Body of pancreas (tissue), 4 donors: Measurements from ENCODE around the gene ZNF541. TPM values are rescaled to one million over a fixed set of nuclear protein-coding genes. Genes with fewer than 3 reads are reported as not detected.

Source experiments
- ATAC-seq: fragments of 150-250 bp; one replicate; pipeline ENCODE4 v1.9.1; 2016
- DNase-seq, 4 donors: peaks; one replicate each; pipeline ENCODE4 v3.0.0-alpha.2; 2019
- H3K27ac ChIP-seq, 4 donors: fragments of 200-600 bp; sonication (generic); 1 replicate in 3 of 4; 2 replicates in 1 of 4; pipeline versions ENCODE4 v1.5.1 to v1.6.1; 2016 to 2019; ENCODE audit warnings: mild to moderate bottlenecking in 1 of 4, mixed read lengths in 1 of 4, moderate library complexity in 1 of 4
- H3K27me3 ChIP-seq, 2 donors: fragments of 200-600 bp; sonication (generic); one replicate each; pipeline ENCODE4 v1.6.0; 2016; ENCODE audit warnings: mild to moderate bottlenecking in 1 of 2
- H3K36me3 ChIP-seq, 2 donors: fragments of 200-600 bp; sonication (generic); replicated peaks in 1 of 2; 2 replicates each; pipeline ENCODE4 v1.5.1; 2016; ENCODE audit warnings: low read depth in 2 of 2; ENCODE audit not compliant: insufficient read depth in 1 of 2
- H3K4me1 ChIP-seq: fragments of 200-600 bp; sonication (generic); one replicate; pipeline ENCODE4 v1.6.0; 2016
- H3K4me3 ChIP-seq, 2 donors: fragments of 200-600 bp; sonication (generic); 1 replicate in 1 of 2; 2 replicates in 1 of 2; pipeline ENCODE4 v1.5.1; 2016 to 2019
- H3K9me3 ChIP-seq, 3 donors: fragments of 200-600 bp; sonication (generic); 1 replicate in 2 of 3; 2 replicates in 1 of 3; pipeline ENCODE4 v1.5.1; 2016
- POLR2A ChIP-seq, 3 donors: fragments of 450-650 bp; IDR thresholded peaks; one replicate each; pipeline ENCODE4 v1.6.1; 2016; ENCODE audit warnings: antibody characterized with exemption in 3 of 3, mild to moderate bottlenecking in 2 of 3
- WGBS, 2 donors: methylation state at CpG; one replicate each; pipeline ENCODE4 v1.1.5; 2017; 5-methylcytosine and 5-hydroxymethylcytosine counted together
- intact Hi-C: fragments of 100-400 bp; cut with DNase I; formaldehyde crosslinking; loops from one replicate; pipeline ENCODE4 v1.15.1; 2023
- total RNA-seq, 2 donors: library from RNA; depleted of rRNA; stranded (reverse); fragments of >200 nt; gene quantifications; one replicate each; pipeline ENCODE4 v1.1.0, GENCODE V29; 2016
- TF ChIP-seq, protein P1 (sequence below), 7 experiments: fragments of 450-650 bp in 4 of 7; fragments of 200-600 bp in 3 of 7; sonication (generic) in 3 of 7; IDR thresholded peaks; one replicate each; pipeline ENCODE4 v1.5.1; 2016 to 2019; ENCODE audit warnings: antibody characterized with exemption in 7 of 7

ZNF541 gene
- total RNA-seq, 2 donors from 2014 or later, result under 0.01 TPM; not detected in 1

DNA sequence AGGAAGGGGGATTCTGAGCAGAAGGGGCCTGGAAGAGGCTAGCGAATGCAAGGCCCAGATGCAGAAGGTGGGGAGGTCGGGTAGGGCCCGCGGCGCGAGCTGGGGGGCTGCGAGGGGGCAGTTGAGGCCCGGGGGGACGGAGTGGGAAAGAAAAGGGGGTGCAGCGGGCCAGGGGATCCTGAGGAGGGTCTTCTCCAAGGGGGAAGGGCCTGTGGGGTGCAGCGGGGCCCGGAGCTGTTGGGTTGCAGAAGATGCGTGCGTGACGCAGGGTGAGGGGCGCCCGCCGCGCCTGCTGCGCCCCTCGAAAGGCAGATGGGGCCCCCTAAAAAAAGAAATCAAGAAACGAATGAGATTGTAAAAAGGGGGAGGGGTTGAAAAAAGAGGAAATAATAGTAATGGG, 313 bp downstream of the ZNF541 start:
- no peak for ATAC-seq
- Histone ChIP-seq H3K4me3 (no peak overlapping the region), H3K27me3 (no peaks in the 10 kb centered on the region), H3K4me1 (peaks cover 8% of the 10 kb centered on the region), H3K9me3 (no peaks in the 10 kb centered on the region), H3K27ac (no peak overlapping the region), H3K36me3 (no peaks in the 10 kb centered on the region)
- WGBS, 2 donors, result 64 to 72% methylated on average over 22 of the region's 22 CpGs
- peak in 1 of 4 donors; percentile 11 for DNase-seq
- intact Hi-C loops, result no loop called here
- TF ChIP-seq, protein P1, sequence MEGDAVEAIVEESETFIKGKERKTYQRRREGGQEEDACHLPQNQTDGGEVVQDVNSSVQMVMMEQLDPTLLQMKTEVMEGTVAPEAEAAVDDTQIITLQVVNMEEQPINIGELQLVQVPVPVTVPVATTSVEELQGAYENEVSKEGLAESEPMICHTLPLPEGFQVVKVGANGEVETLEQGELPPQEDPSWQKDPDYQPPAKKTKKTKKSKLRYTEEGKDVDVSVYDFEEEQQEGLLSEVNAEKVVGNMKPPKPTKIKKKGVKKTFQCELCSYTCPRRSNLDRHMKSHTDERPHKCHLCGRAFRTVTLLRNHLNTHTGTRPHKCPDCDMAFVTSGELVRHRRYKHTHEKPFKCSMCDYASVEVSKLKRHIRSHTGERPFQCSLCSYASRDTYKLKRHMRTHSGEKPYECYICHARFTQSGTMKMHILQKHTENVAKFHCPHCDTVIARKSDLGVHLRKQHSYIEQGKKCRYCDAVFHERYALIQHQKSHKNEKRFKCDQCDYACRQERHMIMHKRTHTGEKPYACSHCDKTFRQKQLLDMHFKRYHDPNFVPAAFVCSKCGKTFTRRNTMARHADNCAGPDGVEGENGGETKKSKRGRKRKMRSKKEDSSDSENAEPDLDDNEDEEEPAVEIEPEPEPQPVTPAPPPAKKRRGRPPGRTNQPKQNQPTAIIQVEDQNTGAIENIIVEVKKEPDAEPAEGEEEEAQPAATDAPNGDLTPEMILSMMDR (IDR thresholded peaks at IDR 0.05), result no peak
- TF ChIP-seq POLR2A (IDR thresholded peaks at IDR 0.05), result no peak

- Histone ChIP-seq H3K4me1 (peaks cover 13% of the 10 kb centered on the region), H3K9me3 (no peaks in the 10 kb centered on the region), H3K27ac (no peak overlapping the region), H3K36me3 (no peaks in the 10 kb centered on the region), H3K27me3 (no peaks in the 10 kb centered on the region), H3K4me3 (no peak overlapping the region)
- TF ChIP-seq, protein P1 (IDR thresholded peaks at IDR 0.05), result no peak
- TF ChIP-seq POLR2A (IDR thresholded peaks at IDR 0.05), result no peak
- intact Hi-C loops, result no loop called here
- WGBS, 2 donors, result 82 to 86% methylated on average over 9 of the region's 9 CpGs
- DNase-seq (no peak), ATAC-seq (no peak)
Observed at GRCh38 chr19:47569331-47569730, 3.6 kb downstream of the ZNF541 start.

GRCh38 chr19:47564081-47564480, 8.9 kb downstream of the ZNF541 start:
- WGBS, 2 donors, result 29 to 34% methylated on average over 3 of the region's 3 CpGs
- intact Hi-C loops, result no loop called here
- H3K4me1 ChIP-seq, result peaks cover 16% of the 10 kb centered on the region
- H3K27ac ChIP-seq, result peak overlapping the region; percentile 35 to 50 (median 42)
- TF ChIP-seq, protein P1 (IDR thresholded peaks at IDR 0.05), result no peak
- no peak for TF ChIP-seq POLR2A (IDR thresholded peaks at IDR 0.05)
- no peaks in the 10 kb centered on the region for H3K36me3 ChIP-seq
- ATAC-seq, result peak; percentile 91
- H3K27me3 ChIP-seq, result no peaks in the 10 kb centered on the region
- DNase-seq, result peak; percentile 38 to 70 (median 66)
- H3K4me3 ChIP-seq, result no peak overlapping the region
- H3K9me3 ChIP-seq, result no peaks in the 10 kb centered on the region

GRCh38 chr19:47561440-47562057, 11.4 kb downstream of the ZNF541 start:
- Histone ChIP-seq H3K27me3 (no peaks in the 10 kb centered on the region), H3K36me3 (no peaks in the 10 kb centered on the region), H3K9me3 (no peaks in the 10 kb centered on the region), H3K4me3 (no peak overlapping the region), H3K4me1 (peaks cover 16% of the 10 kb centered on the region), H3K27ac (no peak overlapping the region)
- intact Hi-C loops, result no loop called here
- DNase-seq (no peak), ATAC-seq (no peak)
- 92 to 94% methylated on average over 7 of the region's 7 CpGs for WGBS, 2 donors
- TF ChIP-seq POLR2A (IDR thresholded peaks at IDR 0.05), result no peak
- TF ChIP-seq, protein P1 (IDR thresholded peaks at IDR 0.05), result no peak

GRCh38 chr19:47560999-47561398, 11.9 kb downstream of the ZNF541 start:
- no peak for ATAC-seq

More at GRCh38 chr19:47560999-47561398, 11.9 kb downstream of the ZNF541 start:
- H3K9me3 ChIP-seq, result no peaks in the 10 kb centered on the region
- no peaks in the 10 kb centered on the region for H3K27me3 ChIP-seq
- H3K27ac ChIP-seq, result no peak overlapping the region
- no peak for TF ChIP-seq POLR2A (IDR thresholded peaks at IDR 0.05)
- TF ChIP-seq, protein P1 (IDR thresholded peaks at IDR 0.05), result no peak
- no peaks in the 10 kb centered on the region for H3K36me3 ChIP-seq
- intact Hi-C loops, result no loop called here
- H3K4me3 ChIP-seq, result no peak overlapping the region
- peaks cover 16% of the 10 kb centered on the region for H3K4me1 ChIP-seq
- 87 to 98% methylated on average over 2 of the region's 2 CpGs for WGBS, 2 donors
- no peak for DNase-seq
